CD14-positive monocyte (primary cell): ENCODE results near the gene TIGIT. TPM values are rescaled to one million over a fixed set of nuclear protein-coding genes. Genes with fewer than 3 reads are reported as not detected.

ENCODE experiments used
- DNase-seq, 3 donors: peaks; one replicate each; pipeline ENCODE4 v3.0.0-alpha.2; 2011 to 2022
- H2AFZ ChIP-seq: 2 replicates; pipeline ENCODE4 v1.6.0; 2012; ENCODE audit warnings: mild to moderate bottlenecking, low read depth, low read length, inconsistent platforms; ENCODE audit not compliant: insufficient read depth, poor library complexity, severe bottlenecking
- H3K27ac ChIP-seq, 2 donors: 1 replicate in 1 of 2; 2 replicates in 1 of 2; pipeline ENCODE4 v1.5.1; 2012 to 2013; ENCODE audit warnings: low read length in 2 of 2, control low read depth in 1 of 2, inconsistent platforms in 1 of 2, low read depth in 1 of 2, mild to moderate bottlenecking in 1 of 2
- H3K27me3 ChIP-seq, 2 donors: one replicate each; pipeline versions ENCODE4 v1.6.0 to v1.6.1; 2011 to 2013; ENCODE audit warnings: low read length in 2 of 2; ENCODE audit not compliant: control insufficient read depth in 2 of 2, insufficient read depth in 2 of 2
- H3K36me3 ChIP-seq, 2 donors: replicated peaks in 1 of 2; 1 replicate in 1 of 2; 2 replicates in 1 of 2; pipeline versions ENCODE4 v1.5.1 to v1.6.1; 2012 to 2013; ENCODE audit warnings: low read length in 2 of 2, control low read depth in 1 of 2, inconsistent platforms in 1 of 2, mild to moderate bottlenecking in 1 of 2; ENCODE audit not compliant: insufficient read depth in 2 of 2, control insufficient read depth in 1 of 2
- H3K4me1 ChIP-seq, 2 donors: 1 replicate in 1 of 2; 2 replicates in 1 of 2; pipeline versions ENCODE4 v1.5.1 to v1.6.1; 2012 to 2013; ENCODE audit warnings: low read length in 2 of 2, control low read depth in 1 of 2, inconsistent platforms in 1 of 2, mild to moderate bottlenecking in 1 of 2, moderate library complexity in 1 of 2; ENCODE audit not compliant: insufficient read depth in 2 of 2, control insufficient read depth in 1 of 2
- H3K4me2 ChIP-seq: replicated peaks from 2 replicates; pipeline ENCODE3; 2012; ENCODE audit warnings: low read length, moderate library complexity, mild to moderate bottlenecking; ENCODE audit not compliant: poor library complexity, severe bottlenecking; ENCODE audit errors: extremely low read depth
- H3K4me3 ChIP-seq, 3 experiments: fragments of 200-600 bp in 1 of 3; sonication (generic) in 1 of 3; replicated peaks in 1 of 3; 1 replicate in 2 of 3; 2 replicates in 1 of 3; pipeline ENCODE4 v1.5.1; 2011 to 2013; ENCODE audit warnings: low read length in 3 of 3, mild to moderate bottlenecking in 3 of 3, control low read depth in 2 of 3, low read depth in 2 of 3, inconsistent platforms in 1 of 3, moderate library complexity in 1 of 3
- H3K79me2 ChIP-seq: 2 replicates; pipeline ENCODE4 v1.6.0; 2012; ENCODE audit warnings: mild to moderate bottlenecking, control low read depth, inconsistent platforms, low read length, moderate library complexity; ENCODE audit not compliant: insufficient read depth
- H3K9ac ChIP-seq: 2 replicates; pipeline ENCODE4 v1.6.0; 2017; ENCODE audit warnings: low read length, mild to moderate bottlenecking; ENCODE audit not compliant: insufficient read depth, poor library complexity, severe bottlenecking
- H3K9me3 ChIP-seq, 2 donors: replicated peaks in 1 of 2; 1 replicate in 1 of 2; 2 replicates in 1 of 2; pipeline versions ENCODE4 v1.5.1 to v1.6.1; 2012 to 2013; ENCODE audit warnings: low read length in 2 of 2, control low read depth in 1 of 2; ENCODE audit not compliant: control insufficient read depth in 1 of 2, insufficient read depth in 1 of 2
- H4K20me1 ChIP-seq: 2 replicates; pipeline ENCODE4 v1.6.0; 2012; ENCODE audit warnings: mild to moderate bottlenecking, low read length, control low read depth, moderate library complexity; ENCODE audit not compliant: insufficient read depth
- H3K27ac Mint-ChIP-seq, 7 donors: one replicate each; pipeline ENCODE4 v1.8.0; 2020; ENCODE audit warnings: mild to moderate bottlenecking in 7 of 7, mixed read lengths in 7 of 7, moderate library complexity in 6 of 7, inconsistent platforms in 2 of 7
- H3K27me3 Mint-ChIP-seq, 3 donors: one replicate each; pipeline ENCODE4 v1.8.0; 2021 to 2022; ENCODE audit warnings: low read depth in 3 of 3, mild to moderate bottlenecking in 3 of 3, mixed read lengths in 3 of 3, moderate library complexity in 3 of 3, inconsistent platforms in 1 of 3
- H3K36me3 Mint-ChIP-seq, 2 donors: one replicate each; pipeline ENCODE4 v1.8.0; 2020; ENCODE audit warnings: mixed read lengths in 2 of 2, inconsistent platforms in 1 of 2, mild to moderate bottlenecking in 1 of 2
- H3K4me1 Mint-ChIP-seq: one replicate; pipeline ENCODE4 v1.8.0; 2020; ENCODE audit warnings: mild to moderate bottlenecking, mixed read lengths
- H3K4me3 Mint-ChIP-seq, 2 donors: one replicate each; pipeline ENCODE4 v1.8.0; 2020; ENCODE audit warnings: mild to moderate bottlenecking in 2 of 2, mixed read lengths in 2 of 2, moderate library complexity in 1 of 2
- H3K9me3 Mint-ChIP-seq, 7 donors: one replicate each; pipeline ENCODE4 v1.8.0; 2020 to 2022; ENCODE audit warnings: mixed read lengths in 7 of 7, mild to moderate bottlenecking in 6 of 7, moderate library complexity in 6 of 7, inconsistent platforms in 2 of 7
- WGBS: methylation state at CpG from one replicate; pipeline ENCODE4 v1.1.5; 2013; ENCODE audit warnings: missing lambda C conversion rate; ENCODE audit not compliant: insufficient coverage; 5-methylcytosine and 5-hydroxymethylcytosine counted together
- intact Hi-C, 2 donors: fragments of 100-400 bp; cut with micrococcal nuclease; formaldehyde crosslinking; loops; one replicate each; pipeline versions ENCODE4 v1.15.0 to v1.15.1; 2023
- polyA plus RNA-seq, 3 donors: library from polyadenylated mRNA; depleted of rRNA in 1 of 3; unstranded in 2 of 3; stranded (reverse) in 1 of 3; fragments of 300-500 nt in 2 of 3; fragments of >200 nt in 1 of 3; fragmentation: Illumina TruSeq in 2 of 3; gene quantifications; 1 replicate in 2 of 3; 2 replicates in 1 of 3; pipeline ENCODE4 v1.2.3, GENCODE V29; 2012 to 2021
- TF ChIP-seq, protein P1 (sequence below): fragments of 200-600 bp; IDR thresholded peaks from one replicate; pipeline ENCODE4 v1.8.0; 2022; ENCODE audit warnings: antibody characterized with exemption, mild to moderate bottlenecking

The TIGIT gene
- polyA plus RNA-seq, 3 donors = 0.28 to 0.49 TPM; not detected in 1

DNA sequence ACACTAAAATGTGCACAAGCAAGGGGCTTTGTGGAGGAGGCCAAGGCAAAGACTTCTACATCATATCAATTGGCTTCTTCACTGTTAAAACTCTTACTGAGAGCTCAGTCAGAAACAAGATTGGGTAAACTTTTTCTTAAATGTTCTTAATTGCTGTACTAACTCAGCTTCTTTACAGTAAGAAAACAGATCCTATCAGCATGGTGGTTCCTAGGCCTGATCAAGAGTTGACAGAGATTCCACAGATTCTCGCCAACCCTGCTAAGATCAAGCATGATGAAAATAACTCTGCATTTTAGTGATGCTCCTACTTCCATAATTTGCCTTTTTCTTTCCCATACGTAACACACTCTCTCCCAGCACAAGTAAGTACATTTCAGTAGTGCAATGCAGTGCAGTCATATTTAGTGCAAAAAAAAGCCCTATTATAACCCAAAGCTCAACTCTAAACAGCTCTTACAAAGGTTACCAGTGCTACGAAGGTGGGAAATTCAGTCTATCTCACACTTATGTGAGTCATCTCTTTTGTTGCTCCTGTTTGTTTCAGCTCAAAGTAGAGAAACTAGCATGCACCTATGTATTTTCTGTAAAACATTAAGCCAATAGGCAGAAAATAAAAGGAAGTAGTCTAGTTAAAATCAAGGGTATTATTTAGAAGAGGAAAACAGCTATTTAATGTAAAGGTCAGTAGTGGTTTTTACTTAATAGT, 29.9 kb downstream of the TIGIT start:
- Histone ChIP-seq H3K4me1 (no peaks in the 10 kb centered on the region), H3K79me2 (no peaks in the 10 kb centered on the region), H3K9me3 (no peaks in the 10 kb centered on the region), H3K9ac (no peak overlapping the region), H3K4me3 (no peak overlapping the region), H2AFZ (no peak overlapping the region), H3K27me3 (no peaks in the 10 kb centered on the region), H4K20me1 (no peaks in the 10 kb centered on the region), H3K36me3 (no peaks in the 10 kb centered on the region), H3K4me2 (no peak overlapping the region), H3K27ac (no peak overlapping the region)
- Mint-ChIP-seq H3K4me3 (no peak overlapping the region), H3K27me3 (peaks cover 0 to 1% (median 0%) of the 10 kb centered on the region in 3 donors), H3K27ac (no peak overlapping the region), H3K9me3 (no peaks in the 10 kb centered on the region), H3K4me1 (no peaks in the 10 kb centered on the region), H3K36me3 (peaks cover 0 to 2% of the 10 kb centered on the region in 2 donors)
- WGBS = 100% methylated on average over 3 of the region's 3 CpGs
- intact Hi-C loops = no loop called here
- no peak for DNase-seq
- TF ChIP-seq, protein P1, sequence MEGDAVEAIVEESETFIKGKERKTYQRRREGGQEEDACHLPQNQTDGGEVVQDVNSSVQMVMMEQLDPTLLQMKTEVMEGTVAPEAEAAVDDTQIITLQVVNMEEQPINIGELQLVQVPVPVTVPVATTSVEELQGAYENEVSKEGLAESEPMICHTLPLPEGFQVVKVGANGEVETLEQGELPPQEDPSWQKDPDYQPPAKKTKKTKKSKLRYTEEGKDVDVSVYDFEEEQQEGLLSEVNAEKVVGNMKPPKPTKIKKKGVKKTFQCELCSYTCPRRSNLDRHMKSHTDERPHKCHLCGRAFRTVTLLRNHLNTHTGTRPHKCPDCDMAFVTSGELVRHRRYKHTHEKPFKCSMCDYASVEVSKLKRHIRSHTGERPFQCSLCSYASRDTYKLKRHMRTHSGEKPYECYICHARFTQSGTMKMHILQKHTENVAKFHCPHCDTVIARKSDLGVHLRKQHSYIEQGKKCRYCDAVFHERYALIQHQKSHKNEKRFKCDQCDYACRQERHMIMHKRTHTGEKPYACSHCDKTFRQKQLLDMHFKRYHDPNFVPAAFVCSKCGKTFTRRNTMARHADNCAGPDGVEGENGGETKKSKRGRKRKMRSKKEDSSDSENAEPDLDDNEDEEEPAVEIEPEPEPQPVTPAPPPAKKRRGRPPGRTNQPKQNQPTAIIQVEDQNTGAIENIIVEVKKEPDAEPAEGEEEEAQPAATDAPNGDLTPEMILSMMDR = no peak

DNA sequence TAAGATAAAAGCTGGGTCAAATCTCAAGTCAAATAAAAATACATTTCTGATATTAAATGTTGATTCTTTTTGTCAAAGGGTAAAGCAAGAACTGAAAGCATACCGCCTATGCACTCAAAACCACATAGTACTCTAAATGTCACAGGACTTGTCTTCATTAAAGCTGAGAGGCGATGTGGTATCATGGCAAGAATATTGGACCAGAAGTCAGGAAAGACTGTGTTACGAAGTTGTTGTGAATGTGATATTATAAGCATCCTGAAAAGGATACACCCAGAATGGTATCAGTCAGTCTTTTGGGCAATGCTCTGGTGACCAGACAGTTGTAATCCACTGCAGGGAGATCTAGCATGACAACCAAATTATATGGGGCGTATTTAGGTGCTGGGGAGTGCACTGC, 33.8 kb downstream of the TIGIT start:
- no peaks in the 10 kb centered on the region for H3K4me1 ChIP-seq
- Mint-ChIP-seq H3K27ac (no peak overlapping the region), H3K27me3 (no peaks in the 10 kb centered on the region), H3K4me1 (no peaks in the 10 kb centered on the region), H3K9me3 (peaks cover 0 to 2% (median 0%) of the 10 kb centered on the region in 7 donors), H3K36me3 (peaks cover 0 to 3% of the 10 kb centered on the region in 2 donors), H3K4me3 (no peak overlapping the region)
- no peak overlapping the region for H3K9ac ChIP-seq
- no peaks in the 10 kb centered on the region for H3K36me3 ChIP-seq
- intact Hi-C loops = no loop called here
- no peaks in the 10 kb centered on the region for H4K20me1 ChIP-seq
- TF ChIP-seq, protein P1 = no peak
- no peaks in the 10 kb centered on the region for H3K27me3 ChIP-seq
- WGBS = 100% methylated on average over 1 of the region's 4 CpGs
- H3K79me2 ChIP-seq = no peaks in the 10 kb centered on the region
- no peak overlapping the region for H3K4me3 ChIP-seq
- H3K4me2 ChIP-seq = no peak overlapping the region
- H3K9me3 ChIP-seq = no peaks in the 10 kb centered on the region
- DNase-seq = no peak
- H2AFZ ChIP-seq = no peak overlapping the region
- no peak overlapping the region for H3K27ac ChIP-seq
